H1 (cell line): ENCODE results near the gene FGF5. TPM values are rescaled to one million over a fixed set of nuclear protein-coding genes. Genes with fewer than 3 reads are reported as not detected.
"Not testable (repeated sequence)": the region's sequence is repeated elsewhere in the genome, so short reads cannot be mapped to it uniquely, and the experiment has no call there.

Experiments
- CTCF ChIA-PET: fragments of 300-600 bp; sonication (Branson Sonifier 250); formaldehyde crosslinking; loops from one replicate; lab custom pipeline; 2021; ENCODE audit not compliant: partially characterized antibody; lab: Charles Lee
- POLR2A ChIA-PET: fragments of 300-600 bp; sonication (Branson Sonifier 250); formaldehyde crosslinking; loops from one replicate; lab custom pipeline; 2021; ENCODE audit warnings: inconsistent platforms; ENCODE audit not compliant: partially characterized antibody; lab: Charles Lee
- DNase-seq, 2 experiments: peaks; one replicate each; pipeline versions ENCODE4 v3.0.0 to v3.0.0-alpha.2; 2010 to 2022; ENCODE audit warnings: low spot score in 2 of 2, low read depth in 1 of 2, mixed read lengths in 1 of 2
- FAIRE-seq: peaks from 2 replicates; lab custom pipeline; 2011; peaks lifted over from hg19 to GRCh38; lab: Jason Lieb, UNC
- H2AFZ ChIP-seq: 2 replicates; pipeline ENCODE4 v1.8.1; 2012; ENCODE audit warnings: low read length, inconsistent platforms
- H2AK5ac ChIP-seq: 2 replicates; pipeline ENCODE4 v1.6.1; 2013; ENCODE audit warnings: low read depth, low read length
- H2BK120ac ChIP-seq: replicated peaks from 2 replicates; pipeline ENCODE3; 2013; ENCODE audit warnings: low read depth, low read length, inconsistent platforms
- H2BK12ac ChIP-seq: 2 replicates; pipeline ENCODE4 v1.6.1; 2013; ENCODE audit warnings: low read depth, low read length
- H2BK15ac ChIP-seq: 2 replicates; pipeline ENCODE4 v1.6.1; 2013; ENCODE audit warnings: low read length
- H2BK20ac ChIP-seq: 2 replicates; pipeline ENCODE4 v1.6.1; 2013; ENCODE audit warnings: low read length
- H2BK5ac ChIP-seq: 2 replicates; pipeline ENCODE4 v1.6.1; 2013; ENCODE audit warnings: low read depth, low read length
- H3K14ac ChIP-seq: 2 replicates; pipeline ENCODE4 v1.6.1; 2013; ENCODE audit warnings: inconsistent platforms; ENCODE audit not compliant: insufficient read length
- H3K18ac ChIP-seq: 2 replicates; pipeline ENCODE4 v1.6.1; 2013; ENCODE audit warnings: low read length; ENCODE audit errors: extremely low read depth
- H3K23ac ChIP-seq: 2 replicates; pipeline ENCODE4 v1.6.1; 2013; ENCODE audit warnings: inconsistent platforms; ENCODE audit not compliant: insufficient read length
- H3K23me2 ChIP-seq: 2 replicates; pipeline ENCODE4 v1.6.1; 2013; ENCODE audit warnings: low read depth, low read length
- H3K27ac ChIP-seq: 2 replicates; pipeline ENCODE4 v1.6.1; 2011; ENCODE audit warnings: low read depth, low read length, inconsistent platforms
- H3K27me3 ChIP-seq, 4 experiments: replicated peaks in 1 of 4; 1 replicate in 1 of 4; 2 replicates in 3 of 4; pipeline versions ENCODE4 v1.6.1 to v1.8.1; 2011 to 2013; ENCODE audit warnings: low read length in 3 of 4, mild to moderate bottlenecking in 3 of 4, inconsistent platforms in 2 of 4, mixed read lengths in 2 of 4, moderate library complexity in 1 of 4; ENCODE audit not compliant: control insufficient read depth in 3 of 4, insufficient read depth in 3 of 4; ENCODE audit errors: extremely low read depth in 1 of 4
- H3K36me3 ChIP-seq, 4 experiments: 2 replicates each; pipeline versions ENCODE4 v1.6.1 to v1.8.1; 2011 to 2013; ENCODE audit warnings: mild to moderate bottlenecking in 4 of 4, low read length in 3 of 4, moderate library complexity in 2 of 4, control low read depth in 1 of 4, inconsistent platforms in 1 of 4; ENCODE audit not compliant: insufficient read depth in 4 of 4, control insufficient read depth in 2 of 4
- H3K4ac ChIP-seq: replicated peaks from 2 replicates; pipeline ENCODE3; 2013; ENCODE audit warnings: low read length, low read depth, mixed read lengths, inconsistent platforms; ENCODE audit not compliant: insufficient read length
- H3K4me1 ChIP-seq, 4 experiments: replicated peaks in 1 of 4; 1 replicate in 1 of 4; 2 replicates in 3 of 4; pipeline versions ENCODE4 v1.6.1 to v1.8.1; 2011 to 2013; ENCODE audit warnings: low read length in 3 of 4, inconsistent platforms in 2 of 4, mixed read lengths in 1 of 4; ENCODE audit not compliant: insufficient read depth in 4 of 4, control insufficient read depth in 3 of 4
- H3K4me2 ChIP-seq, 2 experiments: 2 replicates each; pipeline versions ENCODE4 v1.6.1 to v1.8.1; 2011 to 2013; ENCODE audit warnings: low read depth in 2 of 2, low read length in 2 of 2, control low read depth in 1 of 2, inconsistent platforms in 1 of 2, mild to moderate bottlenecking in 1 of 2; ENCODE audit not compliant: insufficient read depth in 1 of 2
- H3K4me3 ChIP-seq, 4 experiments: fragments of 200-600, 300-600 bp in 1 of 4; sonication (generic), shearing (Covaris generic), sonication (Bioruptor Twin) in 1 of 4; 2 replicates each; pipeline versions ENCODE4 v1.5.1 to v1.8.1; 2011 to 2016; ENCODE audit warnings: low read length in 4 of 4, low read depth in 3 of 4, control low read depth in 2 of 4, inconsistent platforms in 2 of 4, mild to moderate bottlenecking in 2 of 4, mixed read lengths in 1 of 4, moderate library complexity in 1 of 4; ENCODE audit not compliant: insufficient read depth in 2 of 4; ENCODE audit errors: extremely low read depth in 1 of 4
- H3K56ac ChIP-seq: replicated peaks from 2 replicates; pipeline ENCODE3; 2013; ENCODE audit warnings: low read depth, mild to moderate bottlenecking, mixed read lengths, low read length, inconsistent platforms; ENCODE audit not compliant: insufficient read length
- H3K79me1 ChIP-seq: 2 replicates; pipeline ENCODE4 v1.6.1; 2013; ENCODE audit warnings: low read depth, low read length, control low read depth
- H3K79me2 ChIP-seq, 2 experiments: 2 replicates each; pipeline versions ENCODE4 v1.6.1 to v1.8.1; 2012 to 2013; ENCODE audit warnings: low read length in 2 of 2, mild to moderate bottlenecking in 2 of 2, inconsistent platforms in 1 of 2; ENCODE audit not compliant: insufficient read depth in 2 of 2, control insufficient read depth in 1 of 2
- H3K9ac ChIP-seq, 4 experiments: replicated peaks in 1 of 4; 1 replicate in 1 of 4; 2 replicates in 3 of 4; pipeline versions ENCODE4 v1.6.1 to v1.8.1; 2011 to 2013; ENCODE audit warnings: low read depth in 3 of 4, low read length in 3 of 4, control low read depth in 2 of 4, mild to moderate bottlenecking in 2 of 4, moderate library complexity in 2 of 4, inconsistent platforms in 1 of 4; ENCODE audit errors: extremely low read depth in 1 of 4
- H3K9me3 ChIP-seq, 2 experiments: 2 replicates each; pipeline versions ENCODE4 v1.6.1 to v1.8.1; 2012 to 2013; ENCODE audit warnings: mild to moderate bottlenecking in 2 of 2, moderate library complexity in 2 of 2, control low read depth in 1 of 2, inconsistent platforms in 1 of 2, low read depth in 1 of 2, low read length in 1 of 2, mixed read lengths in 1 of 2; ENCODE audit not compliant: insufficient read depth in 2 of 2
- H4K20me1 ChIP-seq, 2 experiments: replicated peaks in 1 of 2; 2 replicates each; pipeline versions ENCODE3 to v1.8.1; 2011 to 2013; ENCODE audit warnings: inconsistent platforms in 2 of 2, low read length in 2 of 2, mild to moderate bottlenecking in 1 of 2; ENCODE audit not compliant: insufficient read depth in 2 of 2, control insufficient read depth in 1 of 2
- H4K5ac ChIP-seq: 2 replicates; pipeline ENCODE4 v1.6.1; 2013; ENCODE audit warnings: low read length, low read depth, mixed read lengths, inconsistent platforms; ENCODE audit not compliant: insufficient read length
- H4K8ac ChIP-seq: 2 replicates; pipeline ENCODE4 v1.8.0; 2013; ENCODE audit warnings: mild to moderate bottlenecking, moderate library complexity, low read length, inconsistent platforms; ENCODE audit not compliant: insufficient read depth; ENCODE audit errors: extremely low read depth
- H4K91ac ChIP-seq: replicated peaks from 2 replicates; pipeline ENCODE3; 2013; ENCODE audit warnings: low read length, mixed read lengths, inconsistent platforms; ENCODE audit not compliant: insufficient read length
- BCL11A ChIP-seq, 2 experiments: IDR thresholded peaks; one replicate each; pipeline ENCODE4 v1.6.1; 2011; ENCODE audit warnings: low read depth in 2 of 2, low read length in 2 of 2, mild to moderate bottlenecking in 2 of 2
- CREB1 ChIP-seq: IDR thresholded peaks from 2 replicates; pipeline ENCODE4 v1.6.1; 2012; ENCODE audit warnings: inconsistent platforms
- EGR1 ChIP-seq: IDR thresholded peaks from 2 replicates; pipeline ENCODE4 v1.6.1; 2011; ENCODE audit warnings: low read depth, low read length, borderline replicate concordance
- HDAC6 ChIP-seq: IDR thresholded peaks from one replicate; pipeline ENCODE4 v1.7.1; 2012; ENCODE audit warnings: low read depth, mild to moderate bottlenecking, inconsistent platforms, low read length, moderate library complexity
- POU5F1 ChIP-seq: IDR thresholded peaks from 2 replicates; pipeline ENCODE4 v1.6.1; 2011; ENCODE audit warnings: low read depth, mild to moderate bottlenecking, low read length, moderate library complexity
- WGBS, 2 experiments: shearing (Covaris generic) in 1 of 2; methylation state at CpG; one replicate each; pipeline versions ENCODE4 v1.1.6 to v1.1.7; 2013 to 2015; ENCODE audit warnings: low lambda C conversion rate in 2 of 2, mixed read lengths in 2 of 2, inconsistent platforms in 1 of 2, low coverage in 1 of 2, missing lambda C conversion rate in 1 of 2; ENCODE audit not compliant: insufficient replicate concordance in 2 of 2, insufficient coverage in 1 of 2, insufficient read length in 1 of 2; ENCODE audit errors: extremely low coverage in 1 of 2, missing lambda C conversion rate in 1 of 2; 5-methylcytosine and 5-hydroxymethylcytosine counted together
- polyA plus RNA-seq, 7 experiments: library from polyadenylated mRNA; depleted of rRNA in 3 of 7; stranded (reverse) in 5 of 7; unstranded in 2 of 7; fragments of >200 nt in 5 of 7; fragments of 200-250 nt in 2 of 7; gene quantifications; 1 replicate in 5 of 7; 2 replicates in 1 of 7; 4 replicates in 1 of 7; pipeline versions ENCODE4 v1.2.1 to v1.2.3, GENCODE V29; 2011 to 2013; ENCODE audit warnings: missing spikeins in 2 of 7, mixed read lengths in 2 of 7
- total RNA-seq: library from RNA; stranded (reverse); fragmentation: NEBNext Ultra II Directional; extraction: Animal tissue kit (Norgen Biotek cat#: 25700); gene quantifications from 2 replicates; pipeline ENCODE4 v1.2.1, GENCODE V29; 2021

The FGF5 gene
- total and polyA plus RNA-seq, 2 of the 8 experiments (the other 6 are each of a cell fraction or from before 2014, with no cell fraction given): not detected

- no peak for TF ChIP-seq POU5F1
- TF ChIP-seq HDAC6: no peak
- TF ChIP-seq CREB1: no peak
- TF ChIP-seq EGR1: no peak
- TF ChIP-seq BCL11A (IDR thresholded peaks at IDR 0.05; ENCODE audit: low read depth in 2 of 2, low read length in 2 of 2): no peak
Observed at GRCh38 chr4:80286451-80286850, 20.0 kb downstream of the FGF5 start (continued).

- H3K79me2 ChIP-seq, H3K27me3 ChIP-seq, H3K4ac ChIP-seq, H3K27ac ChIP-seq, H3K36me3 ChIP-seq, FAIRE-seq, H3K4me1 ChIP-seq, H3K14ac ChIP-seq, H4K91ac ChIP-seq, H3K23ac ChIP-seq, H3K4me3 ChIP-seq, H3K18ac ChIP-seq, CTCF ChIA-PET, H2BK12ac ChIP-seq, H2BK15ac ChIP-seq, H3K79me1 ChIP-seq, H2AK5ac ChIP-seq, H2AFZ ChIP-seq, H2BK120ac ChIP-seq, POLR2A ChIA-PET, H4K8ac ChIP-seq, DNase-seq, H2BK20ac ChIP-seq, H3K9me3 ChIP-seq, H3K23me2 ChIP-seq, H4K20me1 ChIP-seq, H3K56ac ChIP-seq, H2BK5ac ChIP-seq, H3K9ac ChIP-seq, H4K5ac ChIP-seq, H3K4me2 ChIP-seq: not testable (repeated sequence)
- 100% methylated on average over 2 of the region's 2 CpGs; no CpG with 5 or more reads in 1 of the 2 experiments for WGBS, 2 experiments
Observed at GRCh38 chr4:80290665-80291064, 24.2 kb downstream of the FGF5 start.
